Epidermal melanocyte (primary cell): Measurements from ENCODE around the gene LRRC47.

Source experiments
- DNase-seq: peaks from one replicate; pipeline ENCODE4 v3.0.0; 2011; ENCODE audit warnings: low spot score; ENCODE audit not compliant: insufficient read length

The LRRC47 gene

DNA sequence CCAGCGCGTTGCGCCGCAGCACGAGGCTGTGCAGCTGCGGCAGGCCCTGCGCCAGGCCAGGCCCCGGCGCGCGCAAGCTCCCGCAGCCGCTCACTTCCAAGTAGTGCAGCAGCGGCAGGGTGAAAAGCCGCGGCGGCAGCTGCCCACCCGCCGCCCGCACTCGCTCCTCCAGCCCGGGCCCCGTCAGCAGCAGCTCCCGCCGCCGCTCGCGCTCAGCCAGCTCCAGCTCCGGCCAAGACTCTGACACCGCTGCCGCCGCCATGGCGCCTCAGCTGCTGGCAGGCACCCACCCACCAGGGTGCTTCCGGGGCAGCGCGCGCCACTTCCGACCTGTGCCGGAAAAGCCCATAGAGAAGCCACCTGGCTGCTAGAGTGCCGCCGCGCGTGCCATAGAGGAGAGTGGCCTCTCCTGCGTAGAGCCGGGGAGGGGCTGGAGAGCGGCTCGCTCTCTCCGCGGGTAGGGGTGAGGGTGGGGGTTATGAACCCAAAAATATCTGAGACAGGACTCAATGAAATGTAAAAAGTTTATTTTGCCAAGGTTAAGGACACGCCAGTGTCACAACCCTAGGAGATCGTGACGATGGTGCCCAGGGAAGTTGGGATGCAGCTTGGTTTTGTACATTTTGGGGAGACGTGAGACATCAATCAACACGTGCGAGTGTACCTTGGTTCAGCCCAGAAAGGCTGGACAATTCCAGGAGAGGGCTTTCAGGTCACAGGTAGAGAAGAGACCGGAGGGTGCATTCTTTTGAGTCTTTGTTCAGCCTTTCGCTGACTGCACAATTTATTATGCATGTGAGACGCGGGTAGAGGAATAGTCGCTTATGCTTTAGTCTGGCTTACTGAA lies at the start of gene LRRC47:
Gene LRRC47, minus strand, starts transcription at position 284 of the 847 bp plus-strand sequence. Its CDS starts 22 bp downstream, at position 262.
- peak; percentile 97 for DNase-seq

- DNase-seq, result no peak
These were observed 46.6 kb upstream of the LRRC47 start for GRCh38 chr1:3842912-3843311.

DNA sequence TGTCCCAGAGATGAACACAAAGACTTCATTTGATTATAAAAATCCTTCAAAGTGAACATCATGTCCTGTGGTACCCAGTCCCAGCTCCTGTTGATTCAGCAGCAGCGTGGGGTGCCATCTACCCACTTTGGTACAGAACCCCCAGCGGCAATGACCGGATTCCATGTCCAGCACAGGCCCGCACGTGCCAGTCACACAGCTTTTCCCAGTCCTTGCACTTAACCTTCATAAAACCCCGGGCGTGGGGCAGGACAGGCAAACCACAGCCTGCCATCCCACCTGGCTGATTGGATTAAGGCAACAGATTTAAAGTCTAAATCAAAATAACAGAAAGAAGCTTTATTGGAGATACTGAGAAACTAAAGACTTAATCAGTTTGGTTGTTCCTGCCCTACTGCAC lies 45.2 kb upstream of the LRRC47 start:
- no peak for DNase-seq

DNA sequence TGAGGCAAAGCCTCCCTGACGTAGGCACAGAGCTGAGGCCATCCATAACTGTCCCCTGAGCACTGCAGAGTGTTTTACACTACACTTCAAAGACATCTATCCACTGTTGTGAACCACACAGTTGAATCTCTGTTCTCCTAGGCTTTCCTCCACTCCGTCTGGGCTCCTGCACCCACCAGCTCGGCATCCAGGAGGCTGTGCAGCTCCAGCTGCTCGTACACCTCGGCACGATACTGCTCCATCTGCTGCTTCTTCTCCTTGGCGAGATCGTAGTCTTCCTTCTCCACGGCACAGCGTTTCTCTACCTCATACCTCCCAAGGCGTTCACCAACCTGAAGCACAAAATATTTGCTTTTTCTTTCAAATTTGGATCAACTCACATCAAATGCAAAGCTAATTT lies 42.5 kb upstream of the LRRC47 start:
- no peak for DNase-seq

DNA sequence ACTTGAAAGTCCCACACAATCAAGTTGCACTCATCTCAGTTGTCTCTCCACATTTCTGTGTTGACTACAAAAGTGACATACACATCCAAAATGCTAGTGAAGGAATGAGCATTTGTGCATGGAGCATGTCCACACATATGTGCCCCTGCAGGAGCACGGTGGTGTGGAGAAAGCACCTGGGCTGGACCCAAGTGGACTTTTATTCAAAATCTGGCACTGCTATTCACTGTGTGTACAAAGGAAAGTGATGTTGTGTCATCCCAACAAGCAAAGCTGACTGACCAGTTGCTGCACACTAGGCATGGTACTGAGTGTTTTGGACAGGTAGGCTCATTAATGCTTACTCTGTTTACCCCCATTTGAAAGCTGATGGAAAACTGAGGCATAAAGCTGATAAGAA lies 41.4 kb upstream of the LRRC47 start:
- DNase-seq, result no peak

DNA sequence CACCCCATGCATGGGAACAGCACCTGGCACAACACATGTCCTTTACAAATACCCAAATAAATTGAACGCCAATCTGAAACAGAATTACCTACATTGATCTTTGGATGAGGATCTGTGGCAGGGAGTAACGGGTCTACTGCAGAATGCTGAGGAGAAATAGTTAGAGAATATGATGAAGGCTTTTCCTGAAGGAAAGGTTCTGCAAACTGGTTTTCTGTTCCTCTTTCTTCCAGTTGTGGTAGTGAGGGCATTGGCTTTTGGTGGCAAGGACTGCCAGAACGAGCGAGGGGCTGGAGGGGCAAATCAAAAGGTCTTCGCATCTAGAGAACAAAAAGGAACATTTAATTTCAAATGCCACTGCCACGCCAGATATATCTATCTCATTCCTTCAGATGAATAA lies 40.9 kb upstream of the LRRC47 start:
- no peak for DNase-seq

- no peak for DNase-seq
These were observed 40.1 kb upstream of the LRRC47 start for GRCh38 chr1:3836421-3836820.

DNA sequence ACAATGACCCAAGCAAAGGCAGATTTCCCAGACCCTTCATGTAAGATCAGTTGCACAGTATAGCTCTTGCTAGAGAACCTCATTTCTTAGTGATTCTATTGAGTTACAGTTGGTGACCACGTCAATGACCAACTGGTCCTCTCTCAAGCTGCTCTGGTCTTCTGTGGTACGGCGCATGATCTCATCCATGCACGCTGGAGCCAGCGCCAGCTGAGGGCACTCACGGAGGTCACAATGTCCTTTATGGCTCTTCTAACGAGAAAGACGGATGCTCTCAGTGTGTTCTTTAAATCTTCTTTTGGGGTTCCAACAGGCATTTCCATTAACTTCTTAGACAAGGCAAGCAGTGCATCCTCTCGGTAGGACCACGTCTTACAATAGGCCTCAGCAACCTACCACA lies 38.4 kb upstream of the LRRC47 start:
- no peak for DNase-seq

GRCh38 chr1:3831689-3832088 lies 35.4 kb upstream of the LRRC47 start:
- DNase-seq, result no peak

GRCh38 chr1:3828391-3828790 lies 32.1 kb upstream of the LRRC47 start:
- DNase-seq, result no peak

DNA sequence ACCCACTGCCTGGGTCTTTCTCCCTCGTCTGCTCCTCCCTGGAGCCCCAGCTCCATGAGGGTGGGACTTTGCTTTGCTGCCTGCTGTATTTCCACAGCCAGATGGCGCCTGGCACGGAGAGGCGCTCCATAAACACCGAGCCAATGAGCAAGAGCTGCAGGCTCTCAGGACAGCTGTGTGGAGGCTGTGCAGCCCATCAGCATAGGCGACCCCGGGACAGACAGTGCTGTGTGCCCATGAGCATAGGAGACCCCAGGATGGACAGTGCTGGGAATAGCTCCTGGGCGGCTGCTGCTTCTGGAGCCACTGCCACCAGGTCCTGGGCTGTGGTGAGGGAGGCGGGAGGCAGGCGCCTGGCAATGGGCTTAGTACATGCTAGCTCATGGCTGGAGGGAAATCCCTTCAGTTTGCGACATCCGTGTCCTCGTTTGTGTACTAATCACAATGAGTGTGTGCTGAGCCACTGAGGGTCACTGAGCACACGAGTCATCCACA lies 31.6 kb upstream of the LRRC47 start:
- no peak for DNase-seq

DNA sequence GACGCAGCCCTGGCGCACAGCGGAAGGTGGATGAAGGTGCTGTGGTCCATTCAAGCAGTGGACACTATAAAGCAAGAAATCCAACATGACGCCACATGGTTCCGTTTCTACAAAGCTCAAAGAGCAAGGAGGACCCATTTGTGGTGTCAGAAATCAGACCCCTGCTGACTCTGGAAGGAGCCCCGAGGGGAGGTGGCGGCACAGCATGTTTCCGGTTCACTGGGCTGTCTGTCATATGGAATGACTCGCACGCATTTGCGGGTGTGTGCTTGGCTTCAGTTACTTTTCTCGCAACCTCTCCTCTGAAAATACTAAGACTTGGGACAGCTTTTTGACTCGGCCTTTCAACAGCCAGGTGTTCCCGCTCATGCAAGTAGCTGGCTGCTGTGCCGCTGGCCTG lies 29.1 kb upstream of the LRRC47 start:
- no peak for DNase-seq

DNA sequence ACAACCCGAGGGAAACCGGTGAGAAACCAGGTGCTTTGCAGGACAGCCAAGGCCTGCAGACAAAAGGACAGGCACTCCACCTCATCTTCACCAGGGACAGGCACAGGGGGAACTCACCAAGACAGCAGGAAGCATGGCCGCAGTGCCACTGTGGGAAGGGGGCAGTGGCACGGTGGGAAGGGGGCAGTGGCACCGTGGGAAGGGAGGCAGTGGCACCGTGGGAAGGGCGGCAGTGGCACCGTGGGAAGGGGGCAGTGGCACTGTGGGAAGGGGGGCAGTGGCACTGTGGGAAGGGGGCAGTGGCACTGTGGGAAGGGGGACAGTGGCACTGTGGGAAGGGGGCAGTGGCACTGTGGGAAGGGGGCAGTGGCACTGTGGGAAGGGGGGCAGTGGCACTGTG lies 28.4 kb upstream of the LRRC47 start:
- no peak for DNase-seq

GRCh38 chr1:3822421-3822820 lies 26.1 kb upstream of the LRRC47 start:
- no peak for DNase-seq

GRCh38 chr1:3821908-3822307 lies 25.6 kb upstream of the LRRC47 start:
- DNase-seq, result no peak

- DNase-seq, result no peak
These were observed 25.1 kb upstream of the LRRC47 start for GRCh38 chr1:3821447-3821846.

DNA sequence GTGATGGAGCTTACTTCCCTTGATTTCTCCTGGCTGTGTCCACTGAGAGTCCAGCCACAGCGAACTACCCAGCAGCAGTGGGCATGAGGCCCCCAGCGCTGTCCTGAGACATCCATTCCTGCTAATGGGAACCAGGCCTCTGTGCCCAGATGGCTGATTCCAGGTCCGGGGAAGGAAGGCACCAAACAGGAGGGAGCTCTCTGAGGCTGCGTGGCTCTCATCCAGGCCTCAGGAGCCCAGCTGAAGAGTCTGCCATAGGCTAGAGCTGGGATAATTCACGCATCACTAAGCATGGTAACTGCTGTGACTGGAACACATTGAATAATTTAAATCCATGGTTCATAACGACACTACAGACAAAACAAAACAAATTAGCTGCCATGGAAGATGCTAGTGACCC lies 24.7 kb upstream of the LRRC47 start:
- DNase-seq, result no peak

- no peak for DNase-seq
These were observed 24.0 kb upstream of the LRRC47 start for GRCh38 chr1:3820316-3820715.

DNA sequence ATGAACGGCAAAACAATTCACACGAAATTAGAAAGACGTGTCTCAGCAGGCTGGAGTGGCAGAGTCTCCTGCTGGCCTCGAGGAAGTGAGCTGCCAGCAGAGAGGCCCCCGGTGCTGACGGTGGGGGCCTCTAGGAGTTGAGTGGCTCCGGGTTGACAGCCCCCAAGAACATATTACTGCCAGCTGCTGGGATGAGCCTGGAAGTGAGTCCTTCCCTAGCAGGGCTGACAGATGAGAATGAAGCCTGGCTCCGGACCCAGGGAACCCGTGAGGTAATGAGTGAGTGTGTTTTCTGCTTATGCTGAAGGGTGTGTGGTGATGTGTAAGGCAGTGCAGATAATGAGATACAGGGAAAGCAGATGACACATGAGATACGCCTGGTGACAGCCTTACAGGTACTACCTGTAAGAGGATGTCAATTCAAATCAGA lies 23.5 kb upstream of the LRRC47 start:
- no peak for DNase-seq

GRCh38 chr1:3817821-3818597 lies 21.7 kb upstream of the LRRC47 start:
- DNase-seq, result no peak

GRCh38 chr1:3817138-3817740 lies 20.9 kb upstream of the LRRC47 start:
- no peak for DNase-seq
